Panc1 (cell line): ENCODE data around the gene PTPRO. TPM values are rescaled to one million over a fixed set of nuclear protein-coding genes. Genes with fewer than 3 reads are reported as not detected.

ENCODE experiments used
- ATAC-seq: fragments of 200-7000 bp; cut with Tn5 transposase; 2 replicates; pipeline ENCODE4 v1.9.1; 2020; ENCODE audit warnings: mild to moderate bottlenecking, moderate library complexity
- BruUV-seq: library from RNA; stranded (reverse); fragments of 400-500 nt; replicated peaks from 2 replicates; lab custom pipeline; 2021; lab: Mats Ljungman, UMichigan
- CTCF ChIA-PET: fragments of 300-600 bp; sonication (Branson Sonifier 250); formaldehyde crosslinking; loops from one replicate; lab custom pipeline; 2022; ENCODE audit warnings: antibody characterized with exemption; lab: Charles Lee
- POLR2A ChIA-PET: fragments of 300-600 bp; sonication (Branson Sonifier 250); formaldehyde crosslinking; loops from one replicate; lab custom pipeline; 2022; ENCODE audit warnings: antibody characterized with exemption; lab: Charles Lee
- DNase-seq: peaks from one replicate; pipeline ENCODE4 v3.0.0-alpha.2; 2010; ENCODE audit warnings: low read depth, low spot score
- H3K27ac ChIP-seq: 2 replicates; pipeline ENCODE4 v1.5.1; 2011; ENCODE audit warnings: mild to moderate bottlenecking, low read length, inconsistent platforms
- H3K27me3 ChIP-seq: fragments of 200-500 bp; sonication (Bioruptor generic); 2 replicates; pipeline ENCODE4 v1.6.0; 2014; ENCODE audit warnings: low read length, inconsistent platforms; ENCODE audit not compliant: control insufficient read depth, insufficient read depth
- H3K36me3 ChIP-seq: fragments of 200-500 bp; sonication (Bioruptor generic); 2 replicates; pipeline ENCODE4 v1.5.1; 2014; ENCODE audit warnings: inconsistent platforms, mild to moderate bottlenecking, low read length, moderate library complexity; ENCODE audit not compliant: control insufficient read depth, insufficient read depth
- H3K4me1 ChIP-seq: 2 replicates; pipeline ENCODE4 v1.5.1; 2011; ENCODE audit warnings: inconsistent platforms, mild to moderate bottlenecking, low read length, moderate library complexity; ENCODE audit not compliant: control insufficient read depth, insufficient read depth
- H3K4me3 ChIP-seq, 2 experiments: 2 replicates each; pipeline ENCODE4 v1.5.1; 2011 to 2012; ENCODE audit warnings: low read depth in 2 of 2, low read length in 2 of 2, mild to moderate bottlenecking in 2 of 2, inconsistent platforms in 1 of 2, moderate library complexity in 1 of 2
- H3K9me3 ChIP-seq: fragments of 200-500 bp; sonication (Bioruptor generic); 2 replicates; pipeline ENCODE4 v1.5.1; 2014; ENCODE audit warnings: low read depth, mild to moderate bottlenecking, inconsistent platforms, low read length, moderate library complexity; ENCODE audit not compliant: control insufficient read depth, insufficient read depth
- CTCF ChIP-seq: fragments of 450-650 bp; IDR thresholded peaks from 2 replicates; pipeline ENCODE4 v1.5.1; 2017; ENCODE audit warnings: mild to moderate bottlenecking
- POLR2AphosphoS5 ChIP-seq: IDR thresholded peaks from 2 replicates; pipeline ENCODE4 v1.6.1; 2012; ENCODE audit warnings: mild to moderate bottlenecking, low read depth, low read length, moderate library complexity
- REST ChIP-seq, 2 experiments: IDR thresholded peaks; 2 replicates each; pipeline ENCODE4 v1.6.1; 2011 to 2012; ENCODE audit warnings: low read depth in 2 of 2, control low read depth in 1 of 2, low read length in 1 of 2, mild to moderate bottlenecking in 1 of 2, moderate library complexity in 1 of 2; ENCODE audit not compliant: insufficient read depth in 1 of 2
- SIN3A ChIP-seq: IDR thresholded peaks from 2 replicates; pipeline ENCODE4 v1.6.1; 2012; ENCODE audit warnings: low read depth, mild to moderate bottlenecking, low read length, moderate library complexity, borderline replicate concordance; ENCODE audit not compliant: insufficient read depth
- TCF7L2 ChIP-seq: IDR thresholded peaks from 2 replicates; pipeline ENCODE4 v1.6.1; 2011; ENCODE audit warnings: mild to moderate bottlenecking, low read depth, low read length, inconsistent platforms
- in situ Hi-C: cut with HindIII; loops from 2 replicates; pipeline ENCODE4 v1.10.0; 2016; ENCODE audit warnings: low sequenced_read_pairs, low pct_unique_long_range_greater_than_20kb
- intact Hi-C: fragments of 100-400 bp; cut with micrococcal nuclease; formaldehyde crosslinking; loops from one replicate; pipeline ENCODE4 v1.10.0; 2022; ENCODE audit not compliant: unreplicated experiment
- total RNA-seq: library from RNA; stranded (reverse); gene quantifications from one replicate; pipeline ENCODE4 v1.2.1, GENCODE V29; 2021; ENCODE audit not compliant: unreplicated experiment

PTPRO gene
- total RNA-seq, 1 experiment from 2014 or later = not detected

GRCh38 chr12:15627995-15628945, 306.0 kb downstream of the PTPRO start:
- no peak for TF ChIP-seq REST (IDR thresholded peaks at IDR 0.05; ENCODE audit: insufficient read depth in 1 of 2, low read depth in 2 of 2, low read length in 1 of 2)
- TF ChIP-seq SIN3A = no peak
- TF ChIP-seq CTCF = no peak
- H3K36me3 ChIP-seq = 0 out of 2 replicates have a peak, but pooled peaks cover 2% of the 10 kb centered on the region
- intact Hi-C loops = no loop called here
- in situ Hi-C loops = no loop called here
- H3K27me3 ChIP-seq = no peaks in the 10 kb centered on the region
- H3K9me3 ChIP-seq = no peaks in the 10 kb centered on the region
- ChIA-PET CTCF (no interaction called here), POLR2A (no interaction called here)
- no peak overlapping the region for H3K4me3 ChIP-seq
- peaks cover 10% of the 10 kb centered on the region; the same call in 1 of the 2 replicates for H3K4me1 ChIP-seq
- DNase-seq (no peak), ATAC-seq (no peak)
- H3K27ac ChIP-seq = peak overlapping the region; percentile 45; the same call in 1 of the 2 replicates
- no TSS peak for BruUV-seq

- Histone ChIP-seq H3K9me3 (no peaks in the 10 kb centered on the region), H3K4me3 (no peak overlapping the region), H3K36me3 (no peaks in the 10 kb centered on the region), H3K27ac (no peak overlapping the region), H3K4me1 (peaks cover 10% of the 10 kb centered on the region; the same call in 1 of the 2 replicates), H3K27me3 (no peaks in the 10 kb centered on the region)
- CTCF ChIA-PET = no interaction called here
- TF ChIP-seq POLR2AphosphoS5 (no peak), CTCF (no peak), TCF7L2 (no peak), SIN3A (no peak)
- ATAC-seq (peak; percentile 93), DNase-seq (peak; percentile 35)
- in situ Hi-C loops (no loop called here), intact Hi-C loops (no loop called here)
- POLR2A ChIA-PET = interaction anchor here (0.6 kb wide), 1 partner anchor 12 kb away, joined by 4 read pairs; no protein-coding TSS in a partner anchor
- BruUV-seq = no TSS peak
These were observed 306.8 kb downstream of the PTPRO start for GRCh38 chr12:15629108-15629507.
